Suprapubic skin (tissue), 4 donors: ENCODE measurements around the gene GFY. TPM values are rescaled to one million over a fixed set of nuclear protein-coding genes. Genes with fewer than 3 reads are reported as not detected.
A peak's percentile ranks its signal among the peaks of the same experiment; 100 is the strongest.
"Not testable (repeated sequence)": the region's sequence is repeated elsewhere in the genome, so short reads cannot be mapped to it uniquely, and the experiment has no call there.

Source experiments
- DNase-seq, 2 donors: peaks; one replicate each; pipeline ENCODE4 v3.0.0-alpha.2; 2019; ENCODE audit warnings: low spot score in 2 of 2
- H3K27ac ChIP-seq: fragments of 200-600 bp; sonication (generic); one replicate; pipeline ENCODE4 v1.5.1; 2019
- H3K27me3 ChIP-seq: fragments of 200-600 bp; sonication (generic); one replicate; pipeline ENCODE4 v1.5.1; 2019
- H3K36me3 ChIP-seq: fragments of 200-600 bp; sonication (generic); one replicate; pipeline ENCODE4 v1.5.1; 2019
- H3K4me1 ChIP-seq: fragments of 200-600 bp; sonication (generic); one replicate; pipeline ENCODE4 v1.5.1; 2019
- H3K4me3 ChIP-seq: fragments of 200-600 bp; sonication (generic); one replicate; pipeline ENCODE4 v1.5.1; 2019; ENCODE audit warnings: mild to moderate bottlenecking
- H3K9me3 ChIP-seq: fragments of 200-600 bp; sonication (generic); one replicate; pipeline ENCODE4 v1.5.1; 2019
- CTCF ChIP-seq, 2 donors: fragments of 200-600 bp in 1 of 2; fragments of 450-650 bp in 1 of 2; sonication (generic) in 1 of 2; IDR thresholded peaks; one replicate each; pipeline ENCODE4 v1.5.1; 2016 to 2019; ENCODE audit warnings: antibody characterized with exemption in 2 of 2, mild to moderate bottlenecking in 1 of 2, moderate library complexity in 1 of 2
- EP300 ChIP-seq: sonication (generic); formaldehyde crosslinking; IDR thresholded peaks from one replicate; pipeline ENCODE4 v1.6.1; 2017; ENCODE audit warnings: antibody characterized with exemption
- POLR2A ChIP-seq, 2 donors: fragments of 450-650 bp; IDR thresholded peaks; one replicate each; pipeline ENCODE4 v1.6.1; 2017; ENCODE audit warnings: antibody characterized with exemption in 2 of 2, mild to moderate bottlenecking in 2 of 2, moderate library complexity in 2 of 2
- POLR2AphosphoS5 ChIP-seq, 3 donors: sonication (generic); formaldehyde crosslinking; IDR thresholded peaks; one replicate each; pipeline ENCODE4 v1.6.1; 2017; ENCODE audit warnings: antibody characterized with exemption in 3 of 3
- WGBS: methylation state at CpG from one replicate; pipeline ENCODE4 v1.1.5; 2018; 5-methylcytosine and 5-hydroxymethylcytosine counted together
- total RNA-seq, 4 donors: library from RNA; depleted of rRNA; stranded (reverse); fragments of >200 nt; gene quantifications; one replicate each; pipeline ENCODE4 v1.1.0, GENCODE V29; 2016

GFY gene
- total RNA-seq, 4 donors from 2014 or later, result not detected

GRCh38 chr19:49468746-49469447 lies 43.7 kb downstream of the GFY start:
- TF ChIP-seq POLR2A (IDR thresholded peaks at IDR 0.05) (no peak), EP300 (no peak), POLR2AphosphoS5 (IDR thresholded peaks at IDR 0.05) (peak in 1 of 3 donors; percentile 47)
- peak; percentile 97 for DNase-seq
- peaks cover 36% of the 10 kb centered on the region for H3K4me1 ChIP-seq
- 21% methylated on average over 15 of the region's 15 CpGs for WGBS
- H3K36me3 ChIP-seq, result peaks cover 28% of the 10 kb centered on the region
- H3K4me3 ChIP-seq, result peak overlapping the region; percentile 27
- no peaks in the 10 kb centered on the region for H3K9me3 ChIP-seq
- no peaks in the 10 kb centered on the region for H3K27me3 ChIP-seq
- H3K27ac ChIP-seq, result peak overlapping the region; percentile 93

- H3K4me1 ChIP-seq, result peaks cover 46% of the 10 kb centered on the region
- no peaks in the 10 kb centered on the region for H3K27me3 ChIP-seq
- peaks cover 16% of the 10 kb centered on the region for H3K36me3 ChIP-seq
- DNase-seq, result no peak
- H3K4me3 ChIP-seq, result no peak overlapping the region
- TF ChIP-seq POLR2AphosphoS5 (IDR thresholded peaks at IDR 0.05) (no peak), CTCF (IDR thresholded peaks at IDR 0.05) (no peak), EP300 (no peak), POLR2A (IDR thresholded peaks at IDR 0.05) (no peak)
- WGBS, result 86% methylated on average over 11 of the region's 25 CpGs
- H3K9me3 ChIP-seq, result no peaks in the 10 kb centered on the region
- H3K27ac ChIP-seq, result peak overlapping the region; percentile 93
Observed at GRCh38 chr19:49469828-49470614, 44.8 kb downstream of the GFY start.

GRCh38 chr19:49470615-49470978 lies 45.4 kb downstream of the GFY start:
- Histone ChIP-seq H3K9me3 (no peaks in the 10 kb centered on the region), H3K27me3 (no peaks in the 10 kb centered on the region), H3K4me1 (peaks cover 52% of the 10 kb centered on the region), H3K4me3 (no peak overlapping the region), H3K36me3 (peaks cover 11% of the 10 kb centered on the region), H3K27ac (peak overlapping the region; percentile 93)
- no peak for DNase-seq
- TF ChIP-seq POLR2A (IDR thresholded peaks at IDR 0.05) (no peak), EP300 (no peak), CTCF (IDR thresholded peaks at IDR 0.05) (no peak), POLR2AphosphoS5 (IDR thresholded peaks at IDR 0.05) (no peak)
- 55% methylated on average over 8 of the region's 8 CpGs for WGBS

- no peak for DNase-seq
- WGBS, result 65% methylated on average over 9 of the region's 9 CpGs
- no peaks in the 10 kb centered on the region for H3K36me3 ChIP-seq
- H3K4me3 ChIP-seq, result no peak overlapping the region
- H3K4me1 ChIP-seq, result peaks cover 49% of the 10 kb centered on the region
- no peaks in the 10 kb centered on the region for H3K9me3 ChIP-seq
- TF ChIP-seq CTCF (IDR thresholded peaks at IDR 0.05) (no peak), EP300 (no peak), POLR2A (IDR thresholded peaks at IDR 0.05) (no peak)
- H3K27ac ChIP-seq, result no peak overlapping the region
- no peaks in the 10 kb centered on the region for H3K27me3 ChIP-seq
Observed at GRCh38 chr19:49472936-49473335, 47.7 kb downstream of the GFY start.

GRCh38 chr19:49473501-49473867 lies 48.3 kb downstream of the GFY start:
- Histone ChIP-seq H3K4me1 (peaks cover 44% of the 10 kb centered on the region), H3K4me3 (peak overlapping the region; percentile 63)
- H3K27ac ChIP-seq, result not testable (repeated sequence)

GRCh38 chr19:49473868-49474541 lies 48.8 kb downstream of the GFY start, which contains the start of gene FLT3LG:
Gene FLT3LG, plus strand, starts transcription at chr19:49474215. Its CDS starts 425 bp downstream, at chr19:49474640.
- Histone ChIP-seq H3K27me3 (no peaks in the 10 kb centered on the region), H3K36me3 (no peaks in the 10 kb centered on the region), H3K27ac (peak within 1 kb of the TSS; percentile 71), H3K9me3 (no peaks in the 10 kb centered on the region), H3K4me1 (peaks cover 41% of the 10 kb centered on the region), H3K4me3 (peak within 1 kb of the TSS; percentile 63)
- WGBS, result 2% methylated on average over 25 of the region's 33 CpGs
- DNase-seq, result peak; percentile 88 to 91
- peak; percentile 98 to 99 for TF ChIP-seq CTCF (IDR thresholded peaks at IDR 0.05)
- TF ChIP-seq EP300, result no peak
- TF ChIP-seq POLR2AphosphoS5 (IDR thresholded peaks at IDR 0.05), result peak in 2 of 3 donors; percentile 59 to 62
- TF ChIP-seq POLR2A (IDR thresholded peaks at IDR 0.05), result no peak

More at GRCh38 chr19:49473501-49473867, 48.3 kb downstream of the GFY start:
- DNase-seq, H3K9me3 ChIP-seq, H3K36me3 ChIP-seq, H3K27me3 ChIP-seq: not testable (repeated sequence)
- 62% methylated on average over 9 of the region's 9 CpGs for WGBS
